Skeletal muscle cell (primary cell): ENCODE results near the gene SYNE2.

Source experiments
- DNase-seq: peaks from one replicate; pipeline ENCODE4 v3.0.0-alpha.2; 2010; ENCODE audit warnings: low read depth
- H3K4me3 ChIP-seq: 2 replicates; pipeline ENCODE4 v1.5.1; 2011; ENCODE audit warnings: low read depth, mild to moderate bottlenecking, control low read depth, low read length, moderate library complexity

SYNE2 gene

GRCh38 chr14:63940387-63940786 lies 87.6 kb downstream of the SYNE2 start:
- H3K4me3 ChIP-seq = no peak overlapping the region
- DNase-seq = no peak

DNA sequence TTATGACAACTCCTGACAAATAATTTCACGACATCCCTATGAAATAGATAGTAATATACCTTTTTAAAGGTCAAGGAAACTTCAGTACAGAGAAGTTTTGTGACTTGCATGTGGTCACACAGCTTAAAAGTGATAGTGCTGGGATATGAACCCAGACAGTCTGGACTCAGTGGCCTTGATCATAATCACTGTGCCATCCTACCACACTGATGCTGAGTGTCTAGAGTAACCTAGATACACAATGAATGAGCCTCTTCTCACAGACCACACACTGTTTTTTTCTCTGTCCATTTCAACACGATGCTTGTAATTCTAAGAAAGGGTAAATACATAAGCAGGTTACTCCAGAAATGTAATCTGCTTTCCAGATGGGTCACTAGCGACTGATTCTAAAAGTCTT lies 88.2 kb downstream of the SYNE2 start:
- no peak overlapping the region for H3K4me3 ChIP-seq

GRCh38 chr14:63949696-63950095 lies 96.9 kb downstream of the SYNE2 start:
- no peak overlapping the region for H3K4me3 ChIP-seq
- DNase-seq = no peak

More for the DNA sequence above, 88.2 kb downstream of the SYNE2 start:
- no peak for DNase-seq

GRCh38 chr14:63951021-63951420 lies 98.2 kb downstream of the SYNE2 start:
- no peak for DNase-seq
- no peak overlapping the region for H3K4me3 ChIP-seq

DNA sequence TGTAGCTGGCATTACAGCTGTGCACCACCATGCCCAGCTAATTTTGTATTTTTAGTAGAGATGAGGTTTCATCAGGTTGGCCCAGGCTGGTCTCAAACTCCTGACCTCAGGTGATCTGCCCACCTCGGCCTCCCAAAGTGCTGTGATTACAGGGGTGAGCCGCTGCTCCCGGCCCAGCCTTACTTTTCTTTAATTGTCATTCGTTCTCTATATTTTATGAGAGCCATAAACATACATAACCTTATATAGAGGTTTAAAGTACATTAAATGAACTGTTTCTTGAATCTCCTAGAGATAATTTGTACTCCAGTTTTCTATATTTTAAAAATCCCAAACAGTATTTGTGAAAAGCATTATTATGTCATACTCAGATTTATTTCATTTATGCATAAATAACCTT lies 98.6 kb downstream of the SYNE2 start:
- DNase-seq = no peak
- H3K4me3 ChIP-seq = no peak overlapping the region

- no peak for DNase-seq
- no peak overlapping the region for H3K4me3 ChIP-seq
Observed at GRCh38 chr14:63952053-63952932, 99.5 kb downstream of the SYNE2 start.

DNA sequence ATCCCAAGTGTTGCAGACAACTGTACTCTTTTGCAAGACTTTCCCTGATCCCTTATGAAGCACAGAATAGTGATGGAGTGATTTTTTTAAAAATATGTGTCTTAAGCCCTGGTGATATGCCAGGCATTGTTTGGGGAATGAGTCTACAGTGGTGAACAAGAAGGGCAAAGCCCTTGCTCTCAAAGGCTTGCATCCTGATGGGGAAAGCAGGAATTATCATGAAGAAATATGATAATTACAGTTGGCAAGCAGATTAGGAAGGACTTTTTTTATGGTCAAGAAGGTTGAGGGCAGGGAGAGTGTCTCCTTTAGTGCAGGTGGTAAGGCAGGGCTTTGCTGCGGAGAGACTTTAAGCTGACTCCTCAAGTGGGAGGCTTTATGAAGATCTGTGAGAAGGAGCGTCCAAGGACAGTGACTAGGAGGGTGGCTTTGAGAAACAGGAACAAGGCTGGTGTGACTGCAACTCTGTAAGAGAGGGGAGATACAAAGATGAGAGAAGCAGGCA lies 100.2 kb downstream of the SYNE2 start:
- no peak for DNase-seq
- no peak overlapping the region for H3K4me3 ChIP-seq

DNA sequence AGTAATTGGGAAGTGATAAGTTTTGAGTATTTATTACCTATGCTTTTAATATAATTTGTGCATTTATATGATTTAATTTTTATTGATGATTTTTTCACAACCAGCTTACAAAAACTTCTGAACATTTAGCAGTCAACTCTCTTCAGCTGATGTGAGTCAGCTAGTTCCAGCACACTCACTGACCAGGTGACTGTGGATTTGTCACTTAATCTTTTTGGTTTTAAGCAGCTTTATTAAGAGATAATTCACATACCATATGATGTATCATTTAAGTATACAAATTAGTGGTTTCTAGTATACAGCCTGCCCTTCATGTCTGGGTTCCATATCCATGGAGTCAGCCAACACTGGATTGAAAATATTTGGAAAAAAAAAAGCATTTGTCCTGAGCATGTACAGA lies 103.5 kb downstream of the SYNE2 start:
- DNase-seq = no peak
- no peak overlapping the region for H3K4me3 ChIP-seq

- H3K4me3 ChIP-seq = no peak overlapping the region
- peak; percentile 31 for DNase-seq
Observed at GRCh38 chr14:63960926-63961567, 108.2 kb downstream of the SYNE2 start.

GRCh38 chr14:63962906-63963305 lies 110.1 kb downstream of the SYNE2 start:
- no peak for DNase-seq
- H3K4me3 ChIP-seq = no peak overlapping the region

DNA sequence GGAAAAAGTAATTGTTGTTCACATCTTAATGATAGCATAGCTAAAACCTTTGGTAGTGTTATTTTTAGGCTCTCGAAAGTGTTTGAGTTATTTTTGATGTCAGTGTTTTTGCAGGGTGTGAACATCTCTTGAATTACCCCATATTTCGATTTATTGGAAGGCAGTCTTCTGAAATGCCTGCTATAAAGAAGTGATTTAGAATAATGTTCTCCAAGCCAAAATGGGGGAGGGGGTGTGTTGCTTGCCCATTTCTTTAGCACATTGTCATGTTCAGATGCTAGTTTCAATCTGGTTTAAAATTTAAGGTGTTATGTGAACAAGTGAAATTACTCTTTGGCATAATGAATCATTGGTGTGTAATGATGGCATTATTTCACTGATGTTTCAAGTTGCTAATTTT lies 110.6 kb downstream of the SYNE2 start:
- DNase-seq = no peak
- no peak overlapping the region for H3K4me3 ChIP-seq

DNA sequence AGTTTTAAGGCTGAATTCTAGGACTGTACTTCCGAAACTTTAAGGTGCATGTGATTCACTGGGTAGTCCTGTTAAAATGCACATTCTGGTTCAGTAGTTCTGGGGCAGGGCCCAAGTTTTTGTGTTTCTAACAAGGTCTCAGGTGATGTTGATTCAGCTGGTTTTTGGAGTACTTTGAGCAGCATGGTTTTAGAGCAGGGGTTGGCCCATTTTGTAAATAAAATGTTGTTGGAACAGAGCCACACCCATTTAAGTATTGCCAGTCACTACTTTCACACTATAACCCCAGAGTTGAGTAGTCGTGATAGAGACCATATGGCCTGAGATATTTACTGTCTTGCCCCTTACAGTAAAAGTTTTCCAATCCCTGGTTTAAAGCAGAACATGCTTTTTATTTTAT lies 111.3 kb downstream of the SYNE2 start:
- H3K4me3 ChIP-seq = no peak overlapping the region
- no peak for DNase-seq

DNA sequence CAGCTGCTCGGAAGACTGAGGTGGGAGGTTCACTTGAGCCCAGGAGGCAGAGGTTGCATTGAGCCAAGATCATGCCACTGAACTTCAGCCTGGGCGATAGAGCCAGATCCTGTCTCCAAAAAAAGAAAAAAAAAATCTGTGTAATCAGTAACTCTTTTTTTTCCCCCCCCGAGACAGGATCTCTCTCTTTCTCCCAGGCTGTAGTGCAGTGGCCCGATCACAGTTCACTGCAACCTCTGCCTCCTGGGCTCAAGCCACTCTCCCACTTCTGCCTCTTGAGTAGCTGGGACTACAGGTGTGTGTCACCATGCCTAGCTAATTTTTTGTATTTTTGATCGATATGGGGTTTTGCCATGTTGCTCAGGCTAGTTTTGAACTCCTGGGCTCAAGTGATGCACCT lies 113.6 kb downstream of the SYNE2 start:
- no peak overlapping the region for H3K4me3 ChIP-seq
- no peak for DNase-seq

DNA sequence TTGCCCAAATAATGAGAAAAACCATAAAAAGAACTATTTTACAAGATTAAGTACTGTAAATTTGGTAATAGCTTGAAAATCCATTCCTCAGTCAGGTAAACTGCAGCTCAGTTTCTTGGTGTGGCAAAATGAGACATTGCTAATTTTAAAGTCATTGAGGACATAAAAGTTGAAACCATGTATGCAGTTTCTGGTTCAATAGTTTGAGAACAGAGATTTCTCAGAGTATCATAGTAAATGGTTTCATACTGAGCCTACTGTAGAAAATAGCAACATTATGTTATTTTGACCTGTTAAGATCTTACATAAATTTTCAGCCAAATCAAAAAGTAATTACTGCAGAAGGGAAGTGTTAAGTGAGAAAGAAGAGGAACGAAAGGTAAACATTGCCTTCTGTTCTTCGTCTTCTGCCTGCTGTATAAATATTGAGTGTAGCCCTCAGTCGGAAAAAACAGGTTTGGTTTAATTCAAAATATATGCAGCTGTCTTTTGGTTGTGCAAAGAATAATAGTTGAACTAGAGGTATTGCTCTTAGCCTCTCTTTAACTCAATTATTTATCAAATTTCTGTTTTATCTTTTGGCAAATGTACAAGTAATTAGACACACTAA lies 119.6 kb downstream of the SYNE2 start:
- DNase-seq = no peak
- H3K4me3 ChIP-seq = no peak overlapping the region

DNA sequence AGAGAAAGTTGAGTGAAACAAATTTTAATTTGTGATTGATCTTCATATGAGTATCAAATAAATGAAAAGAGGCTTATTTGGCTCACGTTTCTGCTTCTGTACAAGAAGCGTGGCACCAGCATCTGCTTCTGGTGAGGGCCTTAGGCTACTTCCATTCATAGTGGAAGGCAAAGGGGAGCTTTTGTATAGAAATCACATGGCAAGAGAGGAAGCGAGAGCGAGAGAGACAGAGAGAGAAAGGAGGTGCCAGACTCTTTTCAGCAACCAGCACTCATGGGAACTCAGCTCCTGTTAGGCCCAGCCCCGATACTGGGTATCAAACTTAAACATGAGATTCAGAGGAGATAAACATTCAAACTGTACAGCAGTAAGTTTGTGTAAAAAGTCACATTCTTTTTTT lies 121.4 kb downstream of the SYNE2 start:
- DNase-seq = no peak
- no peak overlapping the region for H3K4me3 ChIP-seq

GRCh38 chr14:63981569-63981968 lies 128.8 kb downstream of the SYNE2 start:
- no peak overlapping the region for H3K4me3 ChIP-seq
- DNase-seq = no peak

- H3K4me3 ChIP-seq = no peak overlapping the region
- DNase-seq = no peak
Observed at GRCh38 chr14:63982156-63982555, 129.4 kb downstream of the SYNE2 start.

- no peak for DNase-seq
- H3K4me3 ChIP-seq = no peak overlapping the region
Observed at GRCh38 chr14:63982629-63983028, 129.8 kb downstream of the SYNE2 start.

- H3K4me3 ChIP-seq = no peak overlapping the region
- peak; percentile 87 for DNase-seq
Observed at GRCh38 chr14:63986789-63987533, 134.2 kb downstream of the SYNE2 start.

DNA sequence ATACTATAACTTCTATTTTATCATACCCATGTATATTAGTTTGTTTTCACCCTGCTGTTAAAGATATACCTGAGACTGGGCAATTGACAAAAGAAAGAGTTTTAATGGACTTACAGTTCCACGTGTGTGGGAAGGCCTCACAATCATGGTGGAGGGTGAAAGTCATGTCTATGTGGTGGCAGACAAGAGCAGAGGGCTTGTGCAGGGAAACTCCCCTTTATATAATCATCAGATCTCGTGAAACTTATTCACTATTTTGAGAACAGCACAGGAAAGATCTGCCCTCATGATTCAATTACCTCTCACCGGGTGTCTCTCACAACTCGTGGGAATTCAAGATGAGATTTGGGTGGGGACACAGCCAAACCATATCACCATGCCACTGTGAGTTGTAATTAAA lies 135.8 kb downstream of the SYNE2 start:
- H3K4me3 ChIP-seq = no peak overlapping the region
- DNase-seq = no peak
